OCI-LY1 (cell line): ENCODE measurements around the gene SERPINB8.

Experiments used
- H2AFZ ChIP-seq: fragments of 200-600 bp; sonication (generic), shearing (Covaris generic); 2 replicates; pipeline ENCODE4 v1.6.0; 2014; ENCODE audit warnings: antibody characterized with exemption, mild to moderate bottlenecking, low read length
- H3F3A ChIP-seq: fragments of 200-600 bp; sonication (generic), shearing (Covaris generic); 2 replicates; pipeline ENCODE4 v1.6.0; 2014; ENCODE audit warnings: mild to moderate bottlenecking, antibody characterized with exemption, low read length, moderate library complexity; ENCODE audit not compliant: insufficient read depth
- H3K27ac ChIP-seq: fragments of 200-600 bp; sonication (generic); 2 replicates; pipeline ENCODE4 v1.5.1; 2014; ENCODE audit warnings: low read length, mixed run types, mild to moderate bottlenecking, low read depth; ENCODE audit not compliant: poor library complexity, severe bottlenecking
- H3K27me3 ChIP-seq: fragments of 200-600 bp; sonication (generic); 2 replicates; pipeline ENCODE4 v1.6.0; 2014; ENCODE audit warnings: antibody characterized with exemption, mild to moderate bottlenecking, low read length, moderate library complexity; ENCODE audit not compliant: insufficient read depth
- H3K36me3 ChIP-seq: fragments of 200-600 bp; sonication (generic); 2 replicates; pipeline ENCODE4 v1.6.1; 2014; ENCODE audit warnings: mild to moderate bottlenecking, antibody characterized with exemption, low read length, moderate library complexity, mixed read lengths; ENCODE audit not compliant: insufficient read depth
- H3K4me1 ChIP-seq: fragments of 200-600 bp; sonication (generic); 2 replicates; pipeline ENCODE4 v1.5.1; 2014; ENCODE audit warnings: mild to moderate bottlenecking, low read length, moderate library complexity; ENCODE audit not compliant: insufficient read depth, severe bottlenecking
- H3K4me2 ChIP-seq: fragments of 200-600 bp; sonication (generic), shearing (Covaris generic); 2 replicates; pipeline ENCODE4 v1.6.1; 2014; ENCODE audit warnings: low read length
- H3K4me3 ChIP-seq: fragments of 200-600 bp; sonication (generic); 2 replicates; pipeline ENCODE4 v1.5.1; 2014; ENCODE audit warnings: low read length, low read depth, mild to moderate bottlenecking, mixed read lengths; ENCODE audit not compliant: poor library complexity, severe bottlenecking
- H3K79me2 ChIP-seq: fragments of 200-600 bp; shearing (Covaris generic); 2 replicates; pipeline ENCODE4 v1.6.1; 2016; ENCODE audit warnings: mixed run types, low read length, mixed read lengths; ENCODE audit not compliant: insufficient read depth
- H3K9ac ChIP-seq: fragments of 200-600 bp; sonication (generic), shearing (Covaris generic); 2 replicates; pipeline ENCODE4 v1.6.1; 2014; ENCODE audit warnings: mild to moderate bottlenecking, low read length, mixed read lengths
- H3K9me2 ChIP-seq: fragments of 200-600 bp; sonication (generic), shearing (Covaris generic); 2 replicates; pipeline ENCODE4 v1.6.1; 2014; ENCODE audit warnings: low read depth, mild to moderate bottlenecking, low read length, mixed read lengths
- H3K9me3 ChIP-seq: fragments of 200-600 bp; shearing (Covaris generic); 2 replicates; pipeline ENCODE4 v1.6.1; 2014; ENCODE audit warnings: low read length, mixed read lengths
- H4K20me1 ChIP-seq: fragments of 200-600 bp; sonication (generic), shearing (Covaris generic); 2 replicates; pipeline ENCODE4 v1.6.0; 2016; ENCODE audit warnings: mild to moderate bottlenecking, low read length; ENCODE audit not compliant: insufficient read depth
- CTCF ChIP-seq: fragments of 200-600 bp; sonication (generic), shearing (Covaris generic); IDR thresholded peaks from 2 replicates; pipeline ENCODE4 v1.5.1; 2017; ENCODE audit warnings: mild to moderate bottlenecking, antibody characterized with exemption, low read length, moderate library complexity, mixed read lengths
- EZH2 ChIP-seq: fragments of 200-600 bp; sonication (generic), shearing (Covaris generic); IDR thresholded peaks from 2 replicates; pipeline ENCODE4 v1.8.0; 2017; ENCODE audit warnings: borderline replicate concordance, mixed run types, mild to moderate bottlenecking, antibody characterized with exemption, low read length, moderate library complexity, mixed read lengths

The SERPINB8 gene

GRCh38 chr18:63997606-63998005, 27.7 kb downstream of the SERPINB8 start:
- TF ChIP-seq CTCF (no peak), EZH2 (no peak)
- H3K4me3 ChIP-seq = no peak overlapping the region

GRCh38 chr18:63999871-64000270, 30.0 kb downstream of the SERPINB8 start:
- Histone ChIP-seq H3K4me3 (no peak overlapping the region), H3K9me3 (no peaks in the 10 kb centered on the region), H3K79me2 (no peaks in the 10 kb centered on the region), H3K27me3 (no peaks in the 10 kb centered on the region), H3K4me2 (no peak overlapping the region), H3K4me1 (no peaks in the 10 kb centered on the region), H3F3A (no peaks in the 10 kb centered on the region), H2AFZ (no peak overlapping the region), H4K20me1 (no peaks in the 10 kb centered on the region), H3K36me3 (no peaks in the 10 kb centered on the region), H3K9ac (no peak overlapping the region), H3K9me2 (no peaks in the 10 kb centered on the region), H3K27ac (no peak overlapping the region)
- no peak for TF ChIP-seq EZH2
- no peak for TF ChIP-seq CTCF

More at GRCh38 chr18:63997606-63998005, 27.7 kb downstream of the SERPINB8 start:
- no peak overlapping the region for H3K9ac ChIP-seq
- no peaks in the 10 kb centered on the region for H4K20me1 ChIP-seq
- no peaks in the 10 kb centered on the region for H3K4me1 ChIP-seq
- no peaks in the 10 kb centered on the region for H3K9me3 ChIP-seq
- no peak overlapping the region for H2AFZ ChIP-seq
- H3K36me3 ChIP-seq = no peaks in the 10 kb centered on the region
- no peak overlapping the region for H3K27ac ChIP-seq
- no peaks in the 10 kb centered on the region for H3F3A ChIP-seq
- H3K9me2 ChIP-seq = no peaks in the 10 kb centered on the region
- no peaks in the 10 kb centered on the region for H3K79me2 ChIP-seq
- H3K27me3 ChIP-seq = no peaks in the 10 kb centered on the region
- no peak overlapping the region for H3K4me2 ChIP-seq

- Histone ChIP-seq H3F3A (no peaks in the 10 kb centered on the region), H2AFZ (no peak overlapping the region), H3K9me3 (no peaks in the 10 kb centered on the region), H3K4me1 (no peaks in the 10 kb centered on the region), H3K79me2 (no peaks in the 10 kb centered on the region), H3K27ac (no peak overlapping the region), H4K20me1 (no peaks in the 10 kb centered on the region), H3K4me3 (no peak overlapping the region), H3K9ac (no peak overlapping the region), H3K27me3 (no peaks in the 10 kb centered on the region), H3K36me3 (no peaks in the 10 kb centered on the region), H3K9me2 (no peaks in the 10 kb centered on the region), H3K4me2 (no peak overlapping the region)
- TF ChIP-seq EZH2 (no peak), CTCF (no peak)
Measured at GRCh38 chr18:64002581-64002980, 32.7 kb downstream of the SERPINB8 start.
